PC-9 (cell line): ENCODE measurements around the gene CNTNAP2.

Source experiments
- CTCF ChIP-seq: fragments of 200-600 bp; sonication (generic); conservative IDR thresholded peaks from 2 replicates; pipeline ENCODE4 v1.6.1; 2017; ENCODE audit warnings: mixed run types, antibody characterized with exemption, mild to moderate bottlenecking, moderate library complexity
- EZH2 ChIP-seq: fragments of 200-600 bp; sonication (generic); IDR thresholded peaks from 2 replicates; pipeline ENCODE4 v1.8.0; 2017; ENCODE audit warnings: antibody characterized with exemption, low read depth

- TF ChIP-seq CTCF (no peak), EZH2 (no peak)
These were observed 2005.2 kb downstream of the CNTNAP2 start for GRCh38 chr7:148121847-148122246.
